B cell (primary cell): ENCODE measurements around the gene BICDL1. TPM values are rescaled to one million over a fixed set of nuclear protein-coding genes. Genes with fewer than 3 reads are reported as not detected.

Experiments used
- ATAC-seq: fragments of 200-7000 bp; cut with Tn5 transposase; one replicate; pipeline ENCODE4 v1.10.0; 2021; ENCODE audit warnings: low read depth, mild to moderate bottlenecking, moderate number of reproducible peaks, moderate library complexity
- CTCF ChIA-PET: fragments of 350-600 bp; sonication (Branson Sonifier 250); formaldehyde crosslinking; loops from one replicate; lab custom pipeline; 2021; ENCODE audit warnings: antibody characterized with exemption, inconsistent platforms; lab: Charles Lee
- POLR2A ChIA-PET: fragments of 350-600 bp; sonication (Branson Sonifier 250); formaldehyde crosslinking; loops from one replicate; lab custom pipeline; 2021; ENCODE audit warnings: antibody characterized with exemption; lab: Charles Lee
- DNase-seq: peaks from one replicate; pipeline ENCODE4 v3.0.0; 2013
- H2AFZ ChIP-seq: 2 replicates; pipeline ENCODE4 v1.6.1; 2012; ENCODE audit warnings: mild to moderate bottlenecking, low read depth, low read length; ENCODE audit not compliant: insufficient read depth, poor library complexity, severe bottlenecking
- H3K27ac ChIP-seq, 2 donors: 1 replicate in 1 of 2; 2 replicates in 1 of 2; pipeline ENCODE4 v1.5.1; 2012 to 2013; ENCODE audit warnings: low read length in 2 of 2, mild to moderate bottlenecking in 2 of 2, moderate library complexity in 1 of 2
- H3K27me3 ChIP-seq, 4 experiments: fragments of 200-600 bp in 1 of 4; sonication (generic) in 1 of 4; replicated peaks in 1 of 4; 1 replicate in 2 of 4; 2 replicates in 2 of 4; pipeline versions ENCODE4 v1.6.1 to v1.7.0; 2013 to 2016; ENCODE audit warnings: low read length in 3 of 4, mild to moderate bottlenecking in 2 of 4, mixed read lengths in 1 of 4, moderate library complexity in 1 of 4; ENCODE audit not compliant: insufficient read depth in 4 of 4, control insufficient read depth in 3 of 4; ENCODE audit errors: control extremely low read depth in 1 of 4
- H3K36me3 ChIP-seq, 2 experiments: replicated peaks in 1 of 2; 1 replicate in 1 of 2; 2 replicates in 1 of 2; pipeline versions ENCODE4 v1.6.1 to v1.7.1; 2013; ENCODE audit warnings: low read length in 1 of 2; ENCODE audit not compliant: insufficient read depth in 2 of 2, control insufficient read depth in 1 of 2; ENCODE audit errors: control extremely low read depth in 1 of 2, extremely low read depth in 1 of 2
- H3K4me1 ChIP-seq, 2 donors: fragments of 200-600 bp in 1 of 2; sonication (generic) in 1 of 2; 1 replicate in 1 of 2; 2 replicates in 1 of 2; pipeline versions ENCODE4 v1.5.1 to v1.6.1; 2013 to 2017; ENCODE audit warnings: low read length in 2 of 2; ENCODE audit not compliant: control insufficient read depth in 2 of 2, insufficient read depth in 2 of 2
- H3K4me2 ChIP-seq: replicated peaks from 2 replicates; pipeline ENCODE3; 2012; ENCODE audit warnings: mild to moderate bottlenecking, low read depth, low read length; ENCODE audit not compliant: poor library complexity, severe bottlenecking
- H3K4me3 ChIP-seq, 5 experiments: fragments of 200-600 bp in 1 of 5; sonication (generic) in 1 of 5; 1 replicate in 3 of 5; 2 replicates in 2 of 5; pipeline versions ENCODE4 v1.5.1 to v1.7.0; 2011 to 2016; ENCODE audit warnings: low read length in 4 of 5, mild to moderate bottlenecking in 4 of 5, low read depth in 2 of 5, control low read depth in 1 of 5, moderate library complexity in 1 of 5; ENCODE audit not compliant: insufficient read depth in 1 of 5; ENCODE audit errors: control extremely low read depth in 1 of 5, extremely low read depth in 1 of 5
- H3K79me2 ChIP-seq: fragments of 200-600 bp; sonication (generic); one replicate; pipeline ENCODE4 v1.6.0; 2016; ENCODE audit warnings: low read length; ENCODE audit not compliant: control insufficient read depth, insufficient read depth
- H3K9ac ChIP-seq: fragments of 200-600 bp; sonication (generic); 2 replicates; pipeline ENCODE4 v1.6.1; 2017; ENCODE audit warnings: mild to moderate bottlenecking, low read length, moderate library complexity
- H3K9me3 ChIP-seq, 3 donors: one replicate each; pipeline versions ENCODE4 v1.6.1 to v1.7.1; 2013; ENCODE audit warnings: low read length in 2 of 3; ENCODE audit not compliant: control insufficient read depth in 2 of 3, insufficient read depth in 1 of 3; ENCODE audit errors: control extremely low read depth in 1 of 3
- H4K20me1 ChIP-seq: 2 replicates; pipeline ENCODE4 v1.6.0; 2012; ENCODE audit warnings: mild to moderate bottlenecking, low read length; ENCODE audit not compliant: insufficient read depth, control insufficient read depth, poor library complexity, severe bottlenecking
- H3K27ac Mint-ChIP-seq: one replicate; pipeline ENCODE4 v1.8.0; 2021; ENCODE audit warnings: mixed read lengths
- H3K27me3 Mint-ChIP-seq: one replicate; pipeline ENCODE4 v1.8.0; 2021; ENCODE audit warnings: mixed read lengths
- H3K4me1 Mint-ChIP-seq: one replicate; pipeline ENCODE4 v1.8.0; 2021; ENCODE audit warnings: mixed read lengths
- H3K4me3 Mint-ChIP-seq: one replicate; pipeline ENCODE4 v1.8.0; 2021; ENCODE audit warnings: mixed read lengths
- H3K9me3 Mint-ChIP-seq: one replicate; pipeline ENCODE4 v1.8.0; 2022; ENCODE audit warnings: mixed read lengths; ENCODE audit not compliant: insufficient read depth
- CTCF ChIP-seq: fragments of 200-600 bp; IDR thresholded peaks from one replicate; pipeline ENCODE4 v1.8.0; 2022; ENCODE audit warnings: antibody characterized with exemption, mild to moderate bottlenecking
- EZH2 ChIP-seq: IDR thresholded peaks from 2 replicates; pipeline ENCODE4 v1.6.1; 2012; ENCODE audit warnings: borderline replicate concordance, low read depth, mild to moderate bottlenecking, moderate library complexity, low read length; ENCODE audit not compliant: insufficient read depth, poor library complexity, severe bottlenecking
- WGBS: methylation state at CpG from one replicate; pipeline ENCODE4 v1.1.5; 2013; ENCODE audit warnings: missing lambda C conversion rate; ENCODE audit not compliant: insufficient coverage; 5-methylcytosine and 5-hydroxymethylcytosine counted together
- intact Hi-C: fragments of 100-400 bp; cut with micrococcal nuclease; formaldehyde crosslinking; loops from one replicate; pipeline ENCODE4 v1.10.0; 2022
- polyA plus RNA-seq: library from polyadenylated mRNA; depleted of rRNA; stranded (reverse); fragments of >200 nt; gene quantifications from 2 replicates; pipeline ENCODE4 v1.2.3, GENCODE V29; 2012
- total RNA-seq, 2 donors: library from RNA; stranded (reverse); fragments of 120-200 nt in 1 of 2; gene quantifications; 1 replicate in 1 of 2; 2 replicates in 1 of 2; pipeline versions ENCODE4 v1.2.3 to v1.2.4, GENCODE V29; 2013 to 2022

Gene BICDL1
- total and polyA plus RNA-seq, 2 donors (not counting 1 experiment from before 2014, with no cell fraction given), result 15.6 to 41.5 TPM

DNA sequence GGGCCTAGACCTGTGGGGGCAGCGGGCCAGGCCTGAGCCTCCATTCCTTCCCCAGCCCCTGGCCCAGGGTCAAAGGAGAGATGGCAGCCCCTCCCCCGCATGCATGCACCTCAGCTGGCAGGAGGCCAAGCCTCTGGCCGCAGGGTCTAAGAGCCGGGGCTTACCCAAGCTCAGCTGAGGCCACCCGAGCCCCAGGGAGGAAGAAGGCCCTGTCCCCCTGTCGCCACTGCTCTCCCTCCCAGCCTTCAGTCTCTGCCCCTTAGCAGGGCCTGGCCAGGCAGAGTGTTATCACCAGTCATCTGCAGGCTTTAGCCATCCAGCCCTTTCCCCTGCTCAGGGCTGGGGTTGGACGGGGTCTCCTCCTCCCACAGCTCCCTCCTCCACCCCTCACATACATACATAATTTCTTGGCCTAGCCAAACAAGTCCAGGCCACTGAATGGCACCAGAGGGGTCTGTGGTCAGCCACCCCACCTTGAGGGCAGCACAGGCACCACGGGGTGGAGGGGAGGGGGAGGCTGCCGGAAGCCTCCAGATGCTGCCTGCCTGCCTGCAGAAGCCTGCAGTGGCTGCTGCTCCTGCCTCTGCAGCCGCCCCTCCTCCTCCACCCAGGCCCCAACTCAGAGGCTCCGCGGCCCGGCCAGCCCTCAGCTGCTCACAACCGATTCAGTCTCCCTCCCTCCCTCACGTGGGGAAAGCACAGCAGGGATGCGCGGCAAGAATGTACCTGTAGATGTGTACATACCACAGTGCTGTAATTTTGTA lies 104.7 kb downstream of the BICDL1 start:
- no peaks in the 10 kb centered on the region for H3K9me3 Mint-ChIP-seq
- H4K20me1 ChIP-seq, result peaks cover 41% of the 10 kb centered on the region
- H3K4me1 ChIP-seq, result no peaks in the 10 kb centered on the region
- ATAC-seq, result no peak
- WGBS, result 87% methylated on average over 8 of the region's 17 CpGs
- peaks cover 12% of the 10 kb centered on the region for H3K79me2 ChIP-seq
- H3K4me1 Mint-ChIP-seq, result peaks cover 2% of the 10 kb centered on the region
- H3K4me2 ChIP-seq, result no peak overlapping the region
- H3K4me3 ChIP-seq, result no peak overlapping the region
- ChIA-PET POLR2A (no interaction called here), CTCF (no interaction called here)
- H3K9me3 ChIP-seq, result no peaks in the 10 kb centered on the region
- H3K9ac ChIP-seq, result no peak overlapping the region
- no peak for DNase-seq
- H3K27ac ChIP-seq, result no peak overlapping the region
- H3K27me3 ChIP-seq, result no peaks in the 10 kb centered on the region
- intact Hi-C loops, result no loop called here
- no peak overlapping the region for H3K27ac Mint-ChIP-seq
- no peak overlapping the region for H2AFZ ChIP-seq
- TF ChIP-seq CTCF (no peak), EZH2 (no peak)
- H3K27me3 Mint-ChIP-seq, result no peaks in the 10 kb centered on the region
- no peak overlapping the region for H3K4me3 Mint-ChIP-seq
- peaks cover 0 to 34% of the 10 kb centered on the region in 2 experiments for H3K36me3 ChIP-seq

DNA sequence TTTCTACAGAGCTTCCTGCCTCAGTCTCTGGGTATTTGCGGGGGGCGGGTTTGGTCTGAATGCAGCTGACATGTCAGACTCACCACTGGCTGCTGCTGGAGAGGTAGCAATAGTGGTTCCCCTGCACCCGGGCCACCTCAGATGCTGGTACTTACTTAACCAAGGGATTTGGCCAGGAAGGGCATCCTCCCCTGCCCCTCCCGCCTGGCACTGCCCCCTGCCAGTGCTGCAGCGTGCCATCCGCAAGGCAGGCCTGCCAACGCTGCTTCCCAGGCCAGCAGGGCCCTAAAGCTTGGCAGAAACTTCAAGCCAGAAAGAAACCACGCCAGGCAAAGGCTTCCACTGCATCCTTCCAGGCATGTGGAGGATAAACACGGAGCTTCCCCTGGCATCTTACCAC lies 105.4 kb downstream of the BICDL1 start:
- no peak for DNase-seq
- intact Hi-C loops, result no loop called here
- no peak for ATAC-seq
- TF ChIP-seq CTCF (no peak), EZH2 (no peak)
- Histone ChIP-seq H3K9me3 (no peaks in the 10 kb centered on the region), H3K4me3 (no peak overlapping the region), H2AFZ (no peak overlapping the region), H3K9ac (no peak overlapping the region), H3K79me2 (peaks cover 14% of the 10 kb centered on the region), H3K27me3 (no peaks in the 10 kb centered on the region), H4K20me1 (peaks cover 48% of the 10 kb centered on the region), H3K36me3 (peaks cover 0 to 39% of the 10 kb centered on the region in 2 experiments), H3K4me1 (no peaks in the 10 kb centered on the region), H3K4me2 (no peak overlapping the region), H3K27ac (no peak overlapping the region)
- Mint-ChIP-seq H3K27ac (no peak overlapping the region), H3K4me3 (no peak overlapping the region), H3K9me3 (no peaks in the 10 kb centered on the region), H3K27me3 (no peaks in the 10 kb centered on the region), H3K4me1 (no peaks in the 10 kb centered on the region)
- CTCF ChIA-PET, result no interaction called here
- POLR2A ChIA-PET, result no interaction called here
- WGBS, result 94% methylated on average over 9 of the region's 9 CpGs
